PC-9 (cell line): ENCODE measurements around the gene FAM81A. TPM values are rescaled to one million over a fixed set of nuclear protein-coding genes. Genes with fewer than 3 reads are reported as not detected.

Experiments used
- BruUV-seq: library from RNA; stranded (reverse); fragments of 400-500 nt; replicated peaks from 2 replicates; lab custom pipeline; 2021; lab: Mats Ljungman, UMichigan
- CTCF ChIA-PET: fragments of 300-600 bp; sonication (Branson Sonifier 250); formaldehyde crosslinking; loops from one replicate; lab custom pipeline; 2022; ENCODE audit warnings: antibody characterized with exemption; lab: Charles Lee
- POLR2A ChIA-PET: fragments of 300-600 bp; sonication (Branson Sonifier 250); formaldehyde crosslinking; loops from one replicate; lab custom pipeline; 2022; ENCODE audit warnings: antibody characterized with exemption; ENCODE audit not compliant: unreplicated experiment; lab: Charles Lee
- DNase-seq, 2 experiments: peaks; one replicate each; pipeline versions ENCODE4 v3.0.0 to v3.0.0-alpha.2; 2015 to 2022; ENCODE audit warnings: mixed read lengths in 1 of 2
- H2AFZ ChIP-seq: fragments of 200-600 bp; sonication (generic); 2 replicates; pipeline ENCODE4 v1.8.1; 2017; ENCODE audit warnings: antibody characterized with exemption
- H3F3A ChIP-seq: fragments of 200-600 bp; sonication (generic); 2 replicates; pipeline ENCODE4 v1.8.1; 2017; ENCODE audit warnings: antibody characterized with exemption, mild to moderate bottlenecking, low read depth; ENCODE audit not compliant: insufficient read depth
- H3K27ac ChIP-seq: fragments of 200-600 bp; sonication (generic); 2 replicates; pipeline ENCODE4 v1.6.1; 2016; ENCODE audit warnings: mixed run types
- H3K27me3 ChIP-seq: fragments of 200-600 bp; sonication (generic); 2 replicates; pipeline ENCODE4 v1.6.1; 2016; ENCODE audit warnings: low read depth, mixed run types; ENCODE audit not compliant: insufficient read depth
- H3K36me3 ChIP-seq: fragments of 200-600 bp; sonication (generic); 2 replicates; pipeline ENCODE4 v1.6.1; 2016; ENCODE audit warnings: low read depth, mixed run types
- H3K4me1 ChIP-seq: fragments of 200-600 bp; sonication (generic); replicated peaks from 2 replicates; pipeline ENCODE4 v1.6.1; 2016; ENCODE audit warnings: mixed run types; ENCODE audit not compliant: insufficient read depth
- H3K4me2 ChIP-seq: fragments of 200-600 bp; sonication (generic); 2 replicates; pipeline ENCODE4 v1.6.1; 2017; ENCODE audit warnings: mixed run types
- H3K4me3 ChIP-seq: fragments of 200-600 bp; sonication (generic); 2 replicates; pipeline ENCODE4 v1.6.1; 2016; ENCODE audit warnings: mixed run types
- H3K79me2 ChIP-seq: fragments of 200-600 bp; sonication (generic); 2 replicates; pipeline ENCODE4 v1.6.1; 2017; ENCODE audit warnings: low read depth, mixed run types
- H3K9me2 ChIP-seq: fragments of 200-600 bp; sonication (generic); 2 replicates; pipeline ENCODE4 v1.8.1; 2017; ENCODE audit warnings: mild to moderate bottlenecking; ENCODE audit not compliant: insufficient read depth
- H3K9me3 ChIP-seq: fragments of 200-600 bp; sonication (generic); 2 replicates; pipeline ENCODE4 v1.8.1; 2016; ENCODE audit warnings: low read depth; ENCODE audit not compliant: insufficient read depth
- H4K20me1 ChIP-seq: fragments of 200-600 bp; sonication (generic); 2 replicates; pipeline ENCODE4 v1.8.1; 2017; ENCODE audit not compliant: insufficient read depth
- CTCF ChIP-seq: fragments of 200-600 bp; sonication (generic); conservative IDR thresholded peaks from 2 replicates; pipeline ENCODE4 v1.6.1; 2017; ENCODE audit warnings: mixed run types, antibody characterized with exemption, mild to moderate bottlenecking, moderate library complexity
- EZH2 ChIP-seq: fragments of 200-600 bp; sonication (generic); IDR thresholded peaks from 2 replicates; pipeline ENCODE4 v1.8.0; 2017; ENCODE audit warnings: antibody characterized with exemption, low read depth
- intact Hi-C: fragments of 100-400 bp; cut with micrococcal nuclease; formaldehyde crosslinking; loops from one replicate; pipeline ENCODE4 v1.10.0; 2022; ENCODE audit not compliant: unreplicated experiment
- total RNA-seq: library from RNA; stranded (reverse); gene quantifications from 2 replicates; pipeline ENCODE4 v1.2.3, GENCODE V29; 2021

FAM81A gene
- total RNA-seq, 1 experiment from 2014 or later = 7.0 TPM

GRCh38 chr15:59541750-59542149, 103.8 kb downstream of the FAM81A start:
- no peak overlapping the region for H3K4me3 ChIP-seq
- BruUV-seq = no TSS peak
- no peaks in the 10 kb centered on the region for H3K9me2 ChIP-seq
- H3K9me3 ChIP-seq = no peaks in the 10 kb centered on the region
- peaks cover 15% of the 10 kb centered on the region for H3K4me1 ChIP-seq
- no peak overlapping the region for H3K27ac ChIP-seq
- no peaks in the 10 kb centered on the region for H3K27me3 ChIP-seq
- H3K4me2 ChIP-seq = no peak overlapping the region
- TF ChIP-seq CTCF (no peak), EZH2 (no peak)
- H2AFZ ChIP-seq = no peak overlapping the region
- ChIA-PET CTCF (no interaction called here), POLR2A (no interaction called here)
- H3K79me2 ChIP-seq = no peaks in the 10 kb centered on the region
- no peak for DNase-seq
- H3F3A ChIP-seq = no peaks in the 10 kb centered on the region
- H4K20me1 ChIP-seq = no peaks in the 10 kb centered on the region
- intact Hi-C loops = no loop called here
- H3K36me3 ChIP-seq = no peaks in the 10 kb centered on the region

GRCh38 chr15:59543721-59544547, 105.9 kb downstream of the FAM81A start:
- no peaks in the 10 kb centered on the region for H3K79me2 ChIP-seq
- H3K4me2 ChIP-seq = no peak overlapping the region
- POLR2A ChIA-PET = no interaction called here
- no peak overlapping the region for H3K27ac ChIP-seq
- H3K27me3 ChIP-seq = no peaks in the 10 kb centered on the region
- CTCF ChIA-PET = no interaction called here
- H3K9me2 ChIP-seq = no peaks in the 10 kb centered on the region
- BruUV-seq = no TSS peak
- no peak for DNase-seq
- TF ChIP-seq CTCF = no peak
- TF ChIP-seq EZH2 = no peak
- H3F3A ChIP-seq = no peaks in the 10 kb centered on the region
- intact Hi-C loops = no loop called here
- no peak overlapping the region for H3K4me3 ChIP-seq
- H3K9me3 ChIP-seq = no peaks in the 10 kb centered on the region
- H3K4me1 ChIP-seq = peaks cover 15% of the 10 kb centered on the region
- H3K36me3 ChIP-seq = no peaks in the 10 kb centered on the region
- H2AFZ ChIP-seq = no peak overlapping the region
- H4K20me1 ChIP-seq = no peaks in the 10 kb centered on the region

- CTCF ChIA-PET = no interaction called here
- no TSS peak for BruUV-seq
- H3K9me2 ChIP-seq = no peaks in the 10 kb centered on the region
- H3K27me3 ChIP-seq = no peaks in the 10 kb centered on the region
- no peaks in the 10 kb centered on the region for H3K36me3 ChIP-seq
- no peak overlapping the region for H3K27ac ChIP-seq
- no peak for TF ChIP-seq EZH2
- no peak for TF ChIP-seq CTCF
- POLR2A ChIA-PET = no interaction called here
- no peaks in the 10 kb centered on the region for H3K9me3 ChIP-seq
- H4K20me1 ChIP-seq = no peaks in the 10 kb centered on the region
- peaks cover 19% of the 10 kb centered on the region for H3K4me1 ChIP-seq
- no peak overlapping the region for H3K4me3 ChIP-seq
- no peak overlapping the region for H3K4me2 ChIP-seq
- no peak overlapping the region for H2AFZ ChIP-seq
- no peaks in the 10 kb centered on the region for H3F3A ChIP-seq
- no peak for DNase-seq
- intact Hi-C loops = no loop called here
- H3K79me2 ChIP-seq = no peaks in the 10 kb centered on the region
These were observed 107.6 kb downstream of the FAM81A start for GRCh38 chr15:59545573-59545972.
